Skeletal muscle cell (primary cell): ENCODE data around the gene MYO1B.

Source experiments
- DNase-seq: peaks from one replicate; pipeline ENCODE4 v3.0.0-alpha.2; 2010; ENCODE audit warnings: low read depth
- H3K4me3 ChIP-seq: 2 replicates; pipeline ENCODE4 v1.5.1; 2011; ENCODE audit warnings: low read depth, mild to moderate bottlenecking, control low read depth, low read length, moderate library complexity

The MYO1B gene

GRCh38 chr2:191287820-191288219, 42.6 kb downstream of the MYO1B start:
- H3K4me3 ChIP-seq = no peak overlapping the region
- no peak for DNase-seq

GRCh38 chr2:191289049-191289448, 43.8 kb downstream of the MYO1B start:
- DNase-seq = no peak
- H3K4me3 ChIP-seq = no peak overlapping the region

- H3K4me3 ChIP-seq = no peak overlapping the region
- no peak for DNase-seq
Observed at GRCh38 chr2:191291471-191291870, 46.3 kb downstream of the MYO1B start.

GRCh38 chr2:191292869-191293268, 47.7 kb downstream of the MYO1B start:
- DNase-seq = no peak
- no peak overlapping the region for H3K4me3 ChIP-seq

- H3K4me3 ChIP-seq = no peak overlapping the region
Observed at GRCh38 chr2:191295088-191295487, 49.9 kb downstream of the MYO1B start.

GRCh38 chr2:191296083-191297006, 51.1 kb downstream of the MYO1B start:
- H3K4me3 ChIP-seq = no peak overlapping the region
- DNase-seq = no peak

More at GRCh38 chr2:191295088-191295487, 49.9 kb downstream of the MYO1B start:
- no peak for DNase-seq

- DNase-seq = no peak
- no peak overlapping the region for H3K4me3 ChIP-seq
Observed at GRCh38 chr2:191297033-191297432, 51.8 kb downstream of the MYO1B start.

- DNase-seq = peak; percentile 48
- H3K4me3 ChIP-seq = no peak overlapping the region
Observed at GRCh38 chr2:191298306-191298705, 53.1 kb downstream of the MYO1B start.

GRCh38 chr2:191299010-191299409, 53.8 kb downstream of the MYO1B start:
- H3K4me3 ChIP-seq = no peak overlapping the region
- no peak for DNase-seq

- H3K4me3 ChIP-seq = no peak overlapping the region
- DNase-seq = no peak
Observed at GRCh38 chr2:191299866-191300265, 54.7 kb downstream of the MYO1B start.

- no peak overlapping the region for H3K4me3 ChIP-seq
- no peak for DNase-seq
Observed at GRCh38 chr2:191301971-191302370, 56.8 kb downstream of the MYO1B start.

- H3K4me3 ChIP-seq = no peak overlapping the region
- no peak for DNase-seq
Observed at GRCh38 chr2:191302459-191303139, 57.4 kb downstream of the MYO1B start.

- DNase-seq = no peak
- no peak overlapping the region for H3K4me3 ChIP-seq
Observed at GRCh38 chr2:191303140-191304005, 58.2 kb downstream of the MYO1B start.

- no peak overlapping the region for H3K4me3 ChIP-seq
- DNase-seq = peak; percentile 91
Observed at GRCh38 chr2:191304939-191305875, 60.0 kb downstream of the MYO1B start.

- no peak overlapping the region for H3K4me3 ChIP-seq
- DNase-seq = no peak
Observed at GRCh38 chr2:191308026-191308425, 62.8 kb downstream of the MYO1B start.

GRCh38 chr2:191311156-191311555, 66.0 kb downstream of the MYO1B start:
- DNase-seq = no peak
- H3K4me3 ChIP-seq = no peak overlapping the region

- peak; percentile 57 for DNase-seq
- H3K4me3 ChIP-seq = no peak overlapping the region
Observed at GRCh38 chr2:191311627-191312026, 66.4 kb downstream of the MYO1B start.

- DNase-seq = no peak
- no peak overlapping the region for H3K4me3 ChIP-seq
Observed at GRCh38 chr2:191312163-191312562, 67.0 kb downstream of the MYO1B start.

- H3K4me3 ChIP-seq = no peak overlapping the region
Observed at GRCh38 chr2:191312662-191313061, 67.5 kb downstream of the MYO1B start.

More at GRCh38 chr2:191312662-191313061, 67.5 kb downstream of the MYO1B start:
- DNase-seq = no peak
